ENCODE data around the gene LRRC41.

- TF ChIP-seq, protein P1, sequence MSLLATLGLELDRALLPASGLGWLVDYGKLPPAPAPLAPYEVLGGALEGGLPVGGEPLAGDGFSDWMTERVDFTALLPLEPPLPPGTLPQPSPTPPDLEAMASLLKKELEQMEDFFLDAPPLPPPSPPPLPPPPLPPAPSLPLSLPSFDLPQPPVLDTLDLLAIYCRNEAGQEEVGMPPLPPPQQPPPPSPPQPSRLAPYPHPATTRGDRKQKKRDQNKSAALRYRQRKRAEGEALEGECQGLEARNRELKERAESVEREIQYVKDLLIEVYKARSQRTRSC (CRISPR knock-in tag; IDR thresholded peaks at IDR 0.05; ENCODE audit: low read depth) = no peak
- TF ChIP-seq JUND (CRISPR knock-in tag; IDR thresholded peaks at IDR 0.05) = no peak
Measured at GRCh38 chr1:46317323-46317722, 13.9 kb upstream of the LRRC41 start.
